DMS53 treated with DMSO at 0.1 percent for 48 hours (cell line): Measurements from ENCODE around the gene NME2.

Source experiments
- DNase-seq: peaks from one replicate; lab custom pipeline; 2025; ENCODE audit not compliant: unreplicated experiment; lab: John Stamatoyannopoulos, UW

NME2 gene

GRCh38 chr17:51200295-51200694 is 34.1 kb downstream of the NME2 start:
- no peak for DNase-seq

GRCh38 chr17:51200846-51201245 is 34.6 kb downstream of the NME2 start:
- DNase-seq: no peak

GRCh38 chr17:51203838-51204237 is 37.6 kb downstream of the NME2 start:
- DNase-seq: no peak

- no peak for DNase-seq
Observed at GRCh38 chr17:51214920-51215319, 48.7 kb downstream of the NME2 start.

- DNase-seq: no peak
Observed at GRCh38 chr17:51217946-51218345, 51.7 kb downstream of the NME2 start.

- no peak for DNase-seq
Observed at GRCh38 chr17:51221322-51221721, 55.1 kb downstream of the NME2 start.
